ENCODE measurements around the gene ADAM23.

The ADAM23 gene

DNA sequence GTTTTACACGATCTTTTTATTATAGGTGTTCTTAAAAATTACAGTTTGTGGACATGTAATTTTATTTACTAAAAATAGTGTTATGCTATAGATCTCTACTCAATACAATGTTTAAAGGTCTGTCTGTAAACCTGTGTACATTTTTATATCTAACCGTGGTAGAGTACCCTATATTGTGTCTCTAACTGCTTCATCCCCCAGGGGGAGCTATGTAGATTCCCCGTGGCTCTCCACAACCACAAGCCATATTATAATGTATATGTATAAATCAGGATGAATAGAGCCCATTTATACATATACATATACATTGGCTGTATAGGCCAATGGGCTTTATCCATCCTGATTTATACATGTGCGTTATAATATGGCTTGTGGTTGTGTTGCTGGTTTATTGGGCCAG lies 59.4 kb downstream of the ADAM23 start:
- Histone ChIP-seq H3F3A (ENCODE audit: insufficient read depth, low read length) (no peaks in the 10 kb centered on the region), H3K27ac (ENCODE audit: low read depth, low read length, poor library complexity, severe bottlenecking) (no peak overlapping the region), H3K4me3 (ENCODE audit: low read depth, low read length, poor library complexity, severe bottlenecking) (no peak overlapping the region), H3K36me3 (ENCODE audit: insufficient read depth, low read length) (no peaks in the 10 kb centered on the region), H4K20me1 (ENCODE audit: insufficient read depth, low read length) (no peaks in the 10 kb centered on the region), H3K9me2 (ENCODE audit: low read depth, low read length) (no peaks in the 10 kb centered on the region), H3K9ac (ENCODE audit: low read length) (no peak overlapping the region), H3K27me3 (ENCODE audit: insufficient read depth, low read length) (no peaks in the 10 kb centered on the region), H3K4me1 (ENCODE audit: insufficient read depth, low read length, severe bottlenecking) (no peaks in the 10 kb centered on the region), H3K4me2 (ENCODE audit: low read length) (no peak overlapping the region), H3K79me2 (ENCODE audit: insufficient read depth, low read length) (no peaks in the 10 kb centered on the region), H3K9me3 (ENCODE audit: low read length) (no peaks in the 10 kb centered on the region), H2AFZ (ENCODE audit: low read length) (no peak overlapping the region)
- no peak for TF ChIP-seq EZH2 (IDR thresholded peaks at IDR 0.05; ENCODE audit: borderline replicate concordance, low read length)
- peak; percentile 37 for TF ChIP-seq CTCF (IDR thresholded peaks at IDR 0.05; ENCODE audit: low read length)

GRCh38 chr2:206511283-206511682 lies 68.0 kb downstream of the ADAM23 start:
- Histone ChIP-seq H3K27me3 (ENCODE audit: insufficient read depth, low read length) (no peaks in the 10 kb centered on the region), H3K9me2 (ENCODE audit: low read depth, low read length) (no peaks in the 10 kb centered on the region), H3K4me1 (ENCODE audit: insufficient read depth, low read length, severe bottlenecking) (no peaks in the 10 kb centered on the region), H2AFZ (ENCODE audit: low read length) (no peak overlapping the region), H3K79me2 (ENCODE audit: insufficient read depth, low read length) (no peaks in the 10 kb centered on the region), H3K9me3 (ENCODE audit: low read length) (no peaks in the 10 kb centered on the region), H3K4me3 (ENCODE audit: low read depth, low read length, poor library complexity, severe bottlenecking) (no peak overlapping the region), H3F3A (ENCODE audit: insufficient read depth, low read length) (no peaks in the 10 kb centered on the region), H3K4me2 (ENCODE audit: low read length) (no peak overlapping the region), H3K27ac (ENCODE audit: low read depth, low read length, poor library complexity, severe bottlenecking) (no peak overlapping the region), H3K36me3 (ENCODE audit: insufficient read depth, low read length) (no peaks in the 10 kb centered on the region), H3K9ac (ENCODE audit: low read length) (no peak overlapping the region), H4K20me1 (ENCODE audit: insufficient read depth, low read length) (no peaks in the 10 kb centered on the region)
- no peak for TF ChIP-seq EZH2 (IDR thresholded peaks at IDR 0.05; ENCODE audit: borderline replicate concordance, low read length)
- no peak for TF ChIP-seq CTCF (IDR thresholded peaks at IDR 0.05; ENCODE audit: low read length)

- no peaks in the 10 kb centered on the region for H3K79me2 ChIP-seq (ENCODE audit: insufficient read depth, low read length)
- no peak for TF ChIP-seq CTCF (IDR thresholded peaks at IDR 0.05; ENCODE audit: low read length)
- TF ChIP-seq EZH2 (IDR thresholded peaks at IDR 0.05; ENCODE audit: borderline replicate concordance, low read length): no peak
- no peak overlapping the region for H2AFZ ChIP-seq (ENCODE audit: low read length)
- H3K9ac ChIP-seq (ENCODE audit: low read length): no peak overlapping the region
- no peaks in the 10 kb centered on the region for H3F3A ChIP-seq (ENCODE audit: insufficient read depth, low read length)
- H3K4me3 ChIP-seq (ENCODE audit: low read depth, low read length, poor library complexity, severe bottlenecking): no peak overlapping the region
- no peaks in the 10 kb centered on the region for H4K20me1 ChIP-seq (ENCODE audit: insufficient read depth, low read length)
- H3K27ac ChIP-seq (ENCODE audit: low read depth, low read length, poor library complexity, severe bottlenecking): no peak overlapping the region
- no peaks in the 10 kb centered on the region for H3K9me3 ChIP-seq (ENCODE audit: low read length)
- H3K9me2 ChIP-seq (ENCODE audit: low read depth, low read length): no peaks in the 10 kb centered on the region
- no peaks in the 10 kb centered on the region for H3K36me3 ChIP-seq (ENCODE audit: insufficient read depth, low read length)
- H3K4me1 ChIP-seq (ENCODE audit: insufficient read depth, low read length, severe bottlenecking): no peaks in the 10 kb centered on the region
- no peak overlapping the region for H3K4me2 ChIP-seq (ENCODE audit: low read length)
- no peaks in the 10 kb centered on the region for H3K27me3 ChIP-seq (ENCODE audit: insufficient read depth, low read length)
These were observed 69.7 kb downstream of the ADAM23 start for GRCh38 chr2:206512999-206513398.
